Activated CD8-positive, alpha-beta memory T cell treated with anti-CD3 and anti-CD28 coated beads for 36 hours (primary cell): Measurements from ENCODE around the gene SKIDA1. TPM values are rescaled to one million over a fixed set of nuclear protein-coding genes. Genes with fewer than 3 reads are reported as not detected.

Experiments used
- CTCF ChIA-PET: fragments of 350-600 bp; sonication (Branson Sonifier 250); formaldehyde crosslinking; loops from one replicate; lab custom pipeline; 2021; ENCODE audit warnings: antibody characterized with exemption; lab: Charles Lee
- POLR2A ChIA-PET: fragments of 350-600 bp; sonication (Branson Sonifier 250); formaldehyde crosslinking; loops from one replicate; lab custom pipeline; 2021; ENCODE audit warnings: antibody characterized with exemption; lab: Charles Lee
- total RNA-seq, 2 experiments: library from RNA; stranded (reverse); gene quantifications; one replicate each; pipeline ENCODE4 v1.2.3, GENCODE V29; 2021

The SKIDA1 gene
- total RNA-seq, 2 experiments from 2014 or later: 0.08 to 0.25 TPM

DNA sequence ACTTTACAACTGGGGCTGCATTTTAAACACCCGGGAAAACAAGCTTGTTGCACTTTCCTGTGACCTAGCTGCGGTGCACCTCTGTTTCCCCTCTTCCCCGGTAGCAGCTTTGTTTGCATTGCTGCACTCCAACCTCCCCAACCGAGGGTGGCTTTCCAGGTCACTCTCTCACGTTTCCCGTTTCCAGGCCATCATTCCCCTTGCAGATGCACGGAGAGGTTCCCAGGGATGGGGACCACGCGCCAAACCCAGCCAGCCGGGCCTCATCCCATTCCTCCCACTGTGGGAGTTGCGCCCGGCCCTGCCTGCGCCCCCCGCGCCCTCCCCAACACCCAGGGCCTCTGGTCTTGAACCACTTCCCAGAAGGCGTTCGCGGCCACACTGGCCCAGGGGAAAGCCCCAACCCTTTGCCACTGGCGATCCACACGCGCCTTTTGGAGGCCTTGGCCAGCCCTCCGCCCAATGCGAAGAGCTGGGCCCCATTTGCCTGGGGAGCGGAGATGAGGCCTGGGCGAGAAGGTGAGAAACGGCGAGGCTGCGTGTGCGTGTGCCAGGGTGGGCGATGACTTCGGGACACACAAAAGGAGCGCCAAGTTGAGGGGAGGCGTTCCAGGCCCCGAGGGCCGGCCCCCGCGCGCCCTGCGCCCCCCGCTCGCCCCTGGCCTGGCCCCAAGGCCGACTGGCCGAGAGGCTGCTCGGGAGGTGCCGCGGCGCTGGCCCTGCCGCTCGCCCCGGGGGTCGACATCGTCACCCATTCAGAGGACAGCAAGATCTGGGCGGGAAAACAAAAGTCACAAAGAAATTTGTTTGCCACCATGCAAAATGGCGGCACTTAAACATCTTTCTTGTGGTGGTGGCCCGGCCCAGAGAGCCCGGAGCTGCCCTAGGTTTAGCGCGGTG, 15.9 kb downstream of the SKIDA1 start:
- POLR2A ChIA-PET: no interaction called here
- CTCF ChIA-PET: no interaction called here

DNA sequence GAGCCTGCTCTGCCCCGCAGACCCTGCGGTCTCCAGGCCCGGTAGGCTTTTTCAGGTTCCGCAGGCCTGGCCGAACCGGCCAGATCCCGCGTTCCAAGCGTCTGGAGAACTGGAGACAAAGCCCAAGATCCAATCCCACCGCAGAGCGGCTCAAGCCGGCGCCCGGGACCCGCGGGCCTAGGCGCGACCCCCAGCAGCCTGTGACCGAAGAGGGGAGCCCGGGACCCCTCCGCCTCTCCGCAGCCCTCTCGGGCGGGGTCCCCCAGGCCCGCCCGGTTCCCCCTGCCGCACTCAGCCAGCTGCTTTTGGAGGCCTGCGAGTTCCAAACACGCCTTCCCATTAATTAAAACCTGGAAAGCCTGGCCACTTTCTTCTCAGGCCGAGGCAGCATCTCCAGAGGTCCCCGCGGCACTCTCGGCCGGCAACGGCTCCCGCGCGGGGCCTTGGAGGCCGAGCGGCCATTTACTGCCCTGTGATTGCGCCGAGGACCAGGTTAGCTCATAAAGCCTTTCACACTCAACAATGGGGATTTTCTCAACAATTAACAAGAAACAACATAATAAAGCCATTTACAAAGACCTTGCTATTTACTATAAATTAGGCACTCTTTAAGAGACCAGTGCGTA, 16.7 kb downstream of the SKIDA1 start:
- ChIA-PET CTCF (no interaction called here), POLR2A (no interaction called here)

DNA sequence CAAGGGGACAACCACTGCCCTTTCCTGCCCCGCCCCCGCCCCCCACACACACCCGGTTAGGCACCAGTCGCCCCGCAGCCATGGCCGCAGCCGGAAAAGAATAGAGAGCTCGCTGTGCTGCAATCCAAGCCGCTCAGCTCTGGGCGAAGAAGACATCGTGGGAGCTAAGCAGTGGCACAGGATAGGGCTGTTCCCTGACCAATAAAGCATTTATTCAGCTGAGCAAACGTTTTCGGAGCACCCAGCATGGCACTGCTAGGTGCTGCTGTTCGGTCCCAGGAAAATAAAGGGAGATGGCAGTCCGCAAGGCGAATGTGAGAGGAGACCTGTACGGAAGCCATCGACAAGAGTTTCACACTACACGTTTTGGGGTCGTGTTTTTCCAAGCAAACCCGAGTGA, 18.3 kb downstream of the SKIDA1 start:
- CTCF ChIA-PET: no interaction called here
- POLR2A ChIA-PET: interaction anchor here (0.6 kb wide), 1 partner anchor 11 kb away, joined by 5 read pairs; no protein-coding TSS in a partner anchor

GRCh38 chr10:21506351-21506750, 19.1 kb downstream of the SKIDA1 start:
- POLR2A ChIA-PET: no interaction called here
- CTCF ChIA-PET: no interaction called here

- CTCF ChIA-PET: no interaction called here
- POLR2A ChIA-PET: no interaction called here
These were observed 19.7 kb downstream of the SKIDA1 start for GRCh38 chr10:21505711-21506278.

DNA sequence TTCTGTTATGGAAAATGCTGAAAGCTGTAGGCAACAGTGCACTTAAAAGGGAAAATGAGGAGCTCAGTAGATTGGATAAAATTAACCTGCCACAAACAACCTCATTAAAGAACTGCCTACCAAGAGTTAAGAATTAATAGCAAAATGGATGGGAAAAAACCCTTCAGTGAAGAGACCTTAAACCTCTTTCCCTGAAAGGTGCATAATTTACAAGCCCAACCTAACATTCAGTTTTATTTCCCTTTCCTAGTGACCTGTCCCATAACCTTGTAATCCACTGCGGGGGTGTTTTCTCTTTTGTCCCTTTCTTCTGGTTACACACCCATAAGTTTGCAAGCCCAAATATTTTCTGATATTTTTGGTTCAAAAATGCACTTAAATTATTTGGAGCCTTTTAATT, 21.9 kb downstream of the SKIDA1 start:
- CTCF ChIA-PET: no interaction called here

DNA sequence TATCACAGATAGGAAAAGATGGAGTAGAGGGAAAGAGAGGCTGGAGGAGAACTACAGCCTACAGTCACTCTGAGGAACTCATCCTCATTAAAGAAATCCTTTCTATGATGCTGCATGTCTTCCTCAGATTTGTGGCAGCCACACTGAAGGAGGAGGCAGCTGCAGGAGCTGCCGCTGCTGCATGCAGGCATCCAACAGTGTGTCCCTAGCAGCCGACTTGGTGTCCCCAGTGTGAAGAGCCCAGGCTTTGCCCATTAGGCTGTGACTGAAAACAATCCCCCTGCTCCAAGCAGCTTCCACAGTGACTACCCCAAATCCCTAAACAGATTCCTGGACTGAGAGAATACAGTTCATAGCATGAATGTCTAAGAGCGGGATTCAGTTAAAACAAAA, 23.1 kb downstream of the SKIDA1 start:
- ChIA-PET POLR2A (no interaction called here), CTCF (no interaction called here)

More for the DNA sequence above, 21.9 kb downstream of the SKIDA1 start:
- POLR2A ChIA-PET: no interaction called here

DNA sequence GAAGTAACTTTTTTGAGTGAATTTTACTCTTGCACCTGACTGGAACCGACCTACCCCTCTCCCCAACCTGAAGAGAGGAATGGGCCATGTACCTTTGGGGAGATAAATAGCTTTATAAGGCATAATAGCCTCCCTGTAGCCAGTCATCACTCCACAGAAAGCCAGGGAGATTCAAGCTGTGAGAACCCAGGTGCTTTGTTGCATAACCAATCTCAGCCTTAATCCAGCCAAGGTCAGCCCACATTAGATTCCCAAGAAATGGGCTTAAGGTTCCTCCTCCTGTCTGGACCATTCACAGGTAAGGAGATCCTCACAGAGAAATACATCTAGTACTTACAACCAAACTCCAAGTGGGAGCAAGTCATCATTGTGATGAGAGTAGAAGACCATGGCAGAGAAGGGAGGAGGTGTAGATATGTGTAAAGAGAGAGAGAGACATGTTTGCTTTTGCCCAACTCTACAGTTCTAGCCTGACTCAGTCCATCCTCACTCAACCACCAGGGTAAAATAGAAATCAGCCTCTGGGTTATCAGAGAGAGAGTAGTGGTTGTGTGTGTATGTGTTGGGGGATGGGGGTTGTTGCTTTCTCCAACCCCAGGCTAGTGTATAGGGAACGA, 23.6 kb downstream of the SKIDA1 start:
- ChIA-PET POLR2A (no interaction called here), CTCF (no interaction called here)

- ChIA-PET CTCF (no interaction called here), POLR2A (interaction anchor here (0.6 kb wide), 1 partner anchor 25 kb away, joined by 3 read pairs; no protein-coding TSS in a partner anchor)
These were observed 24.4 kb downstream of the SKIDA1 start for GRCh38 chr10:21501091-21501490.

DNA sequence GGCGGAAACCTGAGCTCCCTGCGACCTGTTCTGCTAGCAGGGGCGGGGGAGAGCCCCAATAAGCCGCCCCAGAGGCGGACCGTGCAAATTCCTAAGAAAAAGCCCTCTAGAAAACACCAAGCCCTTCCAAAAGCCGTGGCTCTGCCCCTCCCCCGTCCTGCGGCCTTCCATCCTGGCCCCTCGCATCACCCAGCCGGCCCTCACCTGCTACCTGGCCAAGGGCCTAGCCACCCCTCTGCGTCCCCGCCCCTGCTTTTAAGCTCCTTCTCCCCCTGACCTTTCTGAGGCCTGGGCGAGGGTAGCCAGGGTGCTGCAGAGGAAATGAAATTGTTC, 24.9 kb downstream of the SKIDA1 start:
- CTCF ChIA-PET: no interaction called here
- POLR2A ChIA-PET: interaction anchor here (0.6 kb wide), 1 partner anchor 26 kb away, joined by 3 read pairs; no protein-coding TSS in a partner anchor

DNA sequence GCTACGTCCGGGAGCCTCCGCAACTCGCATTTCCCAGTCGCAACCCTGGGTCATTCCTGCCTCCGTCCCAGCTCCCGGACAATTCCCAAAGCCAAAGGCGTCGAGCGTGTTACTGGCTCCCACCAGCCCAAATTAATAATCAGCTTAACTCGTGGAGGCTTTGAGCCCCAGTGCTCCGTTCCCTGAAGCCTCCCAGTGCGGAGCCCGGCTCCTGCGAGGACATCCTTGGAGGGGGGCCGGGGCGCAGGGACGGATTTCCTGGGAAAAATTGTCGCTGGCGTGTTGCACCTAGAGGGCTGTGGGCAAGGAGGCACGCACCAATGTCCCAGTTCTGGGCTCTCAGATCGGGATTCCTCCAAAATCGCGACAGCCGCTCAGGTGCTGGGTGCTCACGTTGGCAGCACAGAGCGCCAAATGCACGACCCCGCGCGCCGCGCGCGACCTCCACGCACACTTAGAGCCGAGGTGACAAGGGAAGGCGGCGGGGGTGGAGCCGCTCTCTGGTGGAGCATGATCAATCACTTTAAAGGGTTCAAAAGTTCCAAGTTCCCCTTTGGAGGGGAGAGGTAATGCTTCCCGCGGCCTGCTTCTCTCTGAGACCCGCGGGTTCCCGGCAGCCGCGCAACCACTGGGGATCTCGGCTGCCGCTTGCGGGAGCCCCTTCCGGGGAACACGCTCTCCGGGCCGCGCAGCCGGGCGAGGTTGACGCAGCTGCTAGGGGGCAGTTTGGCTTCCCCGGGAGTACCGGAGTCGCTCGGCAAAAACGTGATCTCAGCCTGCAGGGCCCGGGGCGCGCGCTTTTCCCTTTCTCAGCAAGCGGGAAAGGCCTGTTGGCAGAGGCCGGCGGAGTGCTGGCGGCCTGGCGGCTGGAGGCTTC, 25.5 kb downstream of the SKIDA1 start:
- ChIA-PET POLR2A (interaction anchor here (0.6 kb wide), 1 partner anchor 27 kb away, joined by 3 read pairs; no protein-coding TSS in a partner anchor), CTCF (interaction anchor here (0.6 kb wide), 1 partner anchor 122 kb away, joined by 3 read pairs; no protein-coding TSS in a partner anchor)

GRCh38 chr10:21498986-21499385, 26.5 kb downstream of the SKIDA1 start:
- ChIA-PET CTCF (interaction anchor here (0.6 kb wide), 1 partner anchor 123 kb away, joined by 3 read pairs; no protein-coding TSS in a partner anchor), POLR2A (no interaction called here)

GRCh38 chr10:21498377-21498776, 27.1 kb downstream of the SKIDA1 start:
- POLR2A ChIA-PET: no interaction called here
- CTCF ChIA-PET: no interaction called here

- ChIA-PET CTCF (interaction anchor here (0.8 to 3.2 kb wide), 7 partner anchors 18 to 513 kb away, joined by 3 to 18 read pairs (median 5); no protein-coding TSS in a partner anchor), POLR2A (interaction anchor here (0.7 to 1.1 kb wide), 5 partner anchors 17 to 1009 kb away, joined by 3 to 4 read pairs (median 3); no protein-coding TSS in a partner anchor)
These were observed 28.2 kb downstream of the SKIDA1 start for GRCh38 chr10:21497177-21497807.

DNA sequence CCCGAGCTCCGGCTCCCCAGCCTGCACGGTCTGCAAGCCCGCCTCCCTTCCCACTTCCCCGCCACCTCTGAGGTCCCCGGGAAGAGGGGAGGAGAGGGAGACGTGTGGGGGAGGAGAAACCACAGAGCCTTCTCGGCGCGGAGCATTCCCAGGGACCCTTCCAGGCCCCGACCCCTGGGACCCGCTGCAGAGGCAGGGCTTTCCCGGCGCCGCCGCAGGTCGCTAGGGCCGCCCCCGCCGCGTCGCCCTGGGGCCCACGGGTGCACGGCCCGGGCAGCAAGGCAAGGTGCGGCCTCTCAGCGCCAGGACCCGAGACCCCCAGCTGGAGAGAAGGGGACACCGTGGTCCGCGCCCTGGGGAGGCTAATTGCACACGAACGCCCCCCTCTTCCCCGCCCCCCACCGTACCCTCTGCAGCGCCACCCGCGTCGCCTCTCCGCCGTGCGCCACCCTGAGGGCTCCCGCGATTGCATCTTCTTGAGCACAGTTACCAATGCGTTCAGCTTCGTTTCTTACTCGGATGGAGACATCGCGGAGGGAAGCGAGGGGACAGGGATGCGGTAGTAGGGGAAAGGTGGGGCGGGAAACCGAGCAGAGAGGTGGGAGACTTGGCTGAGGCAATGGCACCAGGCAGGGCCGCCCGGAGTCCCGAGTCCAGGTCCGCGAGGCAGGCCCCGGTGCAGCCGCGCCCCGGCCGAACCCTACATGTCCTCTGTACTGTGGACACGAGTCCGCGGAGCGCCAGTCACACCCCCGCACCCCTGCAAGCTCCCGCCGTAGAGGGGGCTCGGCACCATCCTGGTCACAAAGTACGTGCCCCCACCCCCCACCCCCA, 28.9 kb downstream of the SKIDA1 start:
- ChIA-PET CTCF (interaction anchor here (0.8 to 3.2 kb wide), 18 partner anchors 11 to 819 kb away, joined by 3 to 18 read pairs (median 4); partner anchors contain the start of genes COMMD3 and SKIDA1), POLR2A (interaction anchor here (0.5 to 1.1 kb wide), 8 partner anchors 11 to 1010 kb away, joined by 3 to 5 read pairs (median 3); no protein-coding TSS in a partner anchor)

DNA sequence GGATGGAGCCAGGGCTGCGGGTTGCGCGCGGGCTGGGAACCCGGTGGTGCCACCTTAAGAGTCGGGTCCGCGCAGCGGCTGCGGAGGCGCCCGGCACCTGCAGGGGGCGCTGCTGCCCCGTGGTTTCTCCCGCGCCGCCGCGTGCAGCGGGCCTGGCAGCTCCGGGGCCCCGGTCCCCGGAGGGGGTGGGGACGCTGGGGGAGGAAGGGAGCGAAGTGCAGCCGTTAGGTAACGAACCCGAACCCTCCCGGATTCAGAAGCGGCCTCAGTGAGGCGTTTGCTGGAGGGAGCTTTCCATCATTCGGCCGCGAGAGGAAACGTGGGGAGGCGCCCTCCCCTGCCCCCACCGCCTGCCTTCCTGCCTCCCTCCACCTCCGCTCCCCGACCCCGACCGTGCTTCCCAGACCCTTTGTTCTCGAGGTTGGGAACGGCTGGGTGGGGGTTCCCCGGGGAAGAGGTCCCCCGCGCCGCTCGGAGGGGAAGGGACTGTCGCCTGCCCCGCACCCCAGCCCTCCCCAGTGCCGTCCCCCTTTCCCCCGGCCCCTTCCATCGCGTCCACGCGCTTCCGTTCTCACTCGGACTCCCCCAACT, 29.6 kb downstream of the SKIDA1 start:
- CTCF ChIA-PET: interaction anchor here (0.8 to 3.2 kb wide), 19 partner anchors 10 to 820 kb away, joined by 3 to 18 read pairs (median 3); partner anchors contain the start of genes COMMD3 and SKIDA1

More for the DNA sequence above, 29.6 kb downstream of the SKIDA1 start:
- POLR2A ChIA-PET: interaction anchor here (0.5 to 1.1 kb wide), 3 partner anchors 30 to 310 kb away, joined by 3 read pairs; partner anchors contain the start of gene SKIDA1
